Upper lobe of left lung (tissue), 6 donors: ENCODE measurements around the gene STK33. TPM values are rescaled to one million over a fixed set of nuclear protein-coding genes. Genes with fewer than 3 reads are reported as not detected.

Experiments
- ATAC-seq, 2 donors: fragments of 200-7000 bp; cut with Tn5 transposase; one replicate each; pipeline ENCODE4 v1.9.1; 2022; ENCODE audit warnings: mild to moderate bottlenecking in 2 of 2, moderate library complexity in 2 of 2; ENCODE audit not compliant: low FRiP score in 2 of 2
- DNase-seq, 2 donors: peaks; one replicate each; pipeline ENCODE4 v3.0.0-alpha.2; 2019 to 2020
- H3K27ac ChIP-seq, 4 donors: fragments of 200-600 bp; sonication (generic); one replicate each; pipeline ENCODE4 v1.5.1; 2016 to 2019
- H3K27me3 ChIP-seq, 4 donors: fragments of 200-600 bp; sonication (generic); one replicate each; pipeline ENCODE4 v1.5.1; 2017 to 2019
- H3K36me3 ChIP-seq, 4 donors: fragments of 200-600 bp; sonication (generic); one replicate each; pipeline ENCODE4 v1.5.1; 2016 to 2019
- H3K4me1 ChIP-seq, 4 donors: fragments of 200-600 bp; sonication (generic); one replicate each; pipeline ENCODE4 v1.5.1; 2018 to 2019
- H3K4me3 ChIP-seq, 4 donors: fragments of 200-600 bp; sonication (generic); one replicate each; pipeline ENCODE4 v1.5.1; 2017 to 2019; ENCODE audit warnings: mild to moderate bottlenecking in 2 of 4, moderate library complexity in 1 of 4
- H3K9me3 ChIP-seq, 4 donors: fragments of 200-600 bp; sonication (generic); one replicate each; pipeline ENCODE4 v1.5.1; 2018 to 2019
- EP300 ChIP-seq, 4 donors: sonication (generic); formaldehyde crosslinking; IDR thresholded peaks; one replicate each; pipeline ENCODE4 v1.5.1; 2017; ENCODE audit warnings: antibody characterized with exemption in 4 of 4, control low read depth in 2 of 4
- POLR2A ChIP-seq, 4 donors: fragments of 450-650 bp; IDR thresholded peaks; one replicate each; pipeline ENCODE4 v1.5.1; 2016 to 2017; ENCODE audit warnings: antibody characterized with exemption in 4 of 4, mild to moderate bottlenecking in 2 of 4
- POLR2AphosphoS5 ChIP-seq, 2 donors: sonication (generic); formaldehyde crosslinking; IDR thresholded peaks; one replicate each; pipeline ENCODE4 v1.5.1; 2017; ENCODE audit warnings: antibody characterized with exemption in 2 of 2
- WGBS, 2 donors: methylation state at CpG; one replicate each; pipeline ENCODE4 v1.1.5; 2017 to 2018; 5-methylcytosine and 5-hydroxymethylcytosine counted together
- total RNA-seq, 6 donors: library from RNA; depleted of rRNA in 4 of 6; stranded (reverse); fragments of >200 nt in 4 of 6; gene quantifications; one replicate each; pipeline versions ENCODE4 v1.1.0 to v1.2.1, GENCODE V29; 2016 to 2021
- TF ChIP-seq, protein P1 (sequence below), 6 experiments: fragments of 450-650 bp in 4 of 6; fragments of 200-600 bp in 2 of 6; sonication (generic) in 2 of 6; IDR thresholded peaks; one replicate each; pipeline ENCODE4 v1.5.1; 2016 to 2019; ENCODE audit warnings: antibody characterized with exemption in 6 of 6
- donor health status: DM: no; HTN: no; CAD: no; lungs with moderate emphysema.
- donor health status: DM: no; HTN: yes; CAD: no; lungs with severe emphysema.

The STK33 gene
- total RNA-seq, 6 donors from 2014 or later = 10.3 to 77.0 (median 15.6) TPM

DNA sequence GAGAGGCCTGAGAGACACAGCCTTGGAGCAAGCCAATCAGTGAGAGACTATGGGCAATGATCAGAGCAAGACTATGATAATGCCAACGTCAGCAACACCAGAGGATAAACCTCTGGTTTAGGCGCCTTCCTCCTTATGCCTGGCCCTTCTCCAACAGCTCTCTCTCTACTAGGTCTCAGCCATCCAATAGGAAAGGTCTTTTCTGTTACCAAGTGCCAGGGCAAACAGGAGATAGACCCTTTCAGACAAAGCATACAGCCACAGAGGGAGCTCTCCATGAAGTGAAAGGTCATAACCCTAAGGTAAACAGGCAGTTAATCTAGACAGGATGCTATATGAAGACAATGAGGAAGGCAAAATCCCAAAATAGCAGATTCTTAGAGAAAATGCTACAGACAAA lies 9.5 kb downstream of the STK33 start:
- no peak overlapping the region for H3K27ac ChIP-seq
- no peaks in the 10 kb centered on the region for H3K36me3 ChIP-seq
- no peaks in the 10 kb centered on the region for H3K9me3 ChIP-seq
- TF ChIP-seq POLR2A (IDR thresholded peaks at IDR 0.05) = no peak
- no peak for TF ChIP-seq POLR2AphosphoS5 (IDR thresholded peaks at IDR 0.05)
- TF ChIP-seq, protein P1, sequence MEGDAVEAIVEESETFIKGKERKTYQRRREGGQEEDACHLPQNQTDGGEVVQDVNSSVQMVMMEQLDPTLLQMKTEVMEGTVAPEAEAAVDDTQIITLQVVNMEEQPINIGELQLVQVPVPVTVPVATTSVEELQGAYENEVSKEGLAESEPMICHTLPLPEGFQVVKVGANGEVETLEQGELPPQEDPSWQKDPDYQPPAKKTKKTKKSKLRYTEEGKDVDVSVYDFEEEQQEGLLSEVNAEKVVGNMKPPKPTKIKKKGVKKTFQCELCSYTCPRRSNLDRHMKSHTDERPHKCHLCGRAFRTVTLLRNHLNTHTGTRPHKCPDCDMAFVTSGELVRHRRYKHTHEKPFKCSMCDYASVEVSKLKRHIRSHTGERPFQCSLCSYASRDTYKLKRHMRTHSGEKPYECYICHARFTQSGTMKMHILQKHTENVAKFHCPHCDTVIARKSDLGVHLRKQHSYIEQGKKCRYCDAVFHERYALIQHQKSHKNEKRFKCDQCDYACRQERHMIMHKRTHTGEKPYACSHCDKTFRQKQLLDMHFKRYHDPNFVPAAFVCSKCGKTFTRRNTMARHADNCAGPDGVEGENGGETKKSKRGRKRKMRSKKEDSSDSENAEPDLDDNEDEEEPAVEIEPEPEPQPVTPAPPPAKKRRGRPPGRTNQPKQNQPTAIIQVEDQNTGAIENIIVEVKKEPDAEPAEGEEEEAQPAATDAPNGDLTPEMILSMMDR (IDR thresholded peaks at IDR 0.05) = no peak
- TF ChIP-seq EP300 (IDR thresholded peaks at IDR 0.05) = no peak
- no peaks in the 10 kb centered on the region for H3K27me3 ChIP-seq
- WGBS, 2 donors = 42 to 57% methylated on average over 2 of the region's 2 CpGs
- no peak overlapping the region for H3K4me3 ChIP-seq
- ATAC-seq (no peak), DNase-seq (no peak)
- H3K4me1 ChIP-seq = no peaks in the 10 kb centered on the region

DNA sequence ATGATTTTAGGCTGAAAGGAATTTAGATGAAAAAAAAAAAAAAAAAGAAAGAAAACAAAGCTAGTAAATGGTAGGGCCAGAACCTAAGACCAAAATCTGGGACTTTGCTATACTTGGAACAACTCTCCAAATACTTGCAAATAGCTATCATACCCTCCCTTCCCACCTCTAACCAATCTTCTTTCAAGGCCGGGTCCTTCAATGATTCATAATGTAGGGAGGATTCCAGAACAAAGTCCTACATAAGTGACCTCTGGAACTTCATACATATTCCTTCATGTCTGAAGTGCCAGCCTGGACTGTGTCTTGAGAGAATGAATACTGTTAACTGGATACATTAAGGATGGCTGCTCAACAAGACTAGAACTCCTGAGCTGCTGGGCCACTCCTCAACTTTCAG lies 9.9 kb downstream of the STK33 start:
- 55 to 100% methylated on average over 1 of the region's 1 CpG for WGBS, 2 donors
- H3K36me3 ChIP-seq = no peaks in the 10 kb centered on the region
- no peaks in the 10 kb centered on the region for H3K9me3 ChIP-seq
- no peaks in the 10 kb centered on the region for H3K4me1 ChIP-seq
- no peaks in the 10 kb centered on the region for H3K27me3 ChIP-seq
- TF ChIP-seq EP300 (IDR thresholded peaks at IDR 0.05) (no peak), POLR2AphosphoS5 (IDR thresholded peaks at IDR 0.05) (no peak), POLR2A (IDR thresholded peaks at IDR 0.05) (no peak)
- TF ChIP-seq, protein P1 (IDR thresholded peaks at IDR 0.05) = no peak
- DNase-seq (no peak), ATAC-seq (no peak)
- H3K27ac ChIP-seq = no peak overlapping the region
- no peak overlapping the region for H3K4me3 ChIP-seq

DNA sequence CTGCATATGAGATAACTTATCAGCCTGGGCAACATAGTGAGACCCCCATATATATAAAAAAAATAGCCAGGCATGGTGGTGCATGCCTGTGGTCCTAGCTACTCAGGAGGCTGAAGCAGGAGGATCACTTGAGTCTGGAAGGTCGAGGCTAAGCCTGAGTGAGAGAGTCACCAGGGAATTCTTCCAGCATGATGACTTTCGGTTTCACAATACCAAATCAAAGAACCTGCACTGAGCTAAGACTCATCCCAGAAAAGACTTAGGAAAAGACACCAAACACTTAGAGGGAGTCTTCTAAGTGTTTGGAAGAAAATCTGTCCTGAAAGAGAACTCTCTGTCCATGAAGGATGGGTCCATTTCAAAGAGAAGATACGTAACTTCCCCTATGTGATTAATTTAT lies 12.7 kb downstream of the STK33 start:
- Histone ChIP-seq H3K9me3 (peaks cover 0 to 5% (median 4%) of the 10 kb centered on the region in 4 donors), H3K36me3 (no peaks in the 10 kb centered on the region), H3K4me1 (no peaks in the 10 kb centered on the region), H3K27ac (no peak overlapping the region), H3K27me3 (no peaks in the 10 kb centered on the region), H3K4me3 (no peak overlapping the region)
- no peak for DNase-seq
- 83 to 92% methylated on average over 3 of the region's 3 CpGs for WGBS, 2 donors
- no peak for ATAC-seq
- no peak for TF ChIP-seq POLR2A (IDR thresholded peaks at IDR 0.05)
- TF ChIP-seq POLR2AphosphoS5 (IDR thresholded peaks at IDR 0.05) = no peak
- TF ChIP-seq EP300 (IDR thresholded peaks at IDR 0.05) = no peak
- TF ChIP-seq, protein P1 (IDR thresholded peaks at IDR 0.05) = no peak

GRCh38 chr11:8577791-8578581 lies 16.0 kb downstream of the STK33 start:
- Histone ChIP-seq H3K27ac (no peak overlapping the region), H3K27me3 (no peaks in the 10 kb centered on the region), H3K9me3 (peaks cover 0 to 5% (median 4%) of the 10 kb centered on the region in 4 donors), H3K36me3 (no peaks in the 10 kb centered on the region), H3K4me3 (no peak overlapping the region), H3K4me1 (no peaks in the 10 kb centered on the region)
- ATAC-seq = no peak
- no peak for DNase-seq
- TF ChIP-seq POLR2A (IDR thresholded peaks at IDR 0.05) = no peak
- WGBS, 2 donors = 94 to 100% methylated on average over 2 of the region's 2 CpGs

DNA sequence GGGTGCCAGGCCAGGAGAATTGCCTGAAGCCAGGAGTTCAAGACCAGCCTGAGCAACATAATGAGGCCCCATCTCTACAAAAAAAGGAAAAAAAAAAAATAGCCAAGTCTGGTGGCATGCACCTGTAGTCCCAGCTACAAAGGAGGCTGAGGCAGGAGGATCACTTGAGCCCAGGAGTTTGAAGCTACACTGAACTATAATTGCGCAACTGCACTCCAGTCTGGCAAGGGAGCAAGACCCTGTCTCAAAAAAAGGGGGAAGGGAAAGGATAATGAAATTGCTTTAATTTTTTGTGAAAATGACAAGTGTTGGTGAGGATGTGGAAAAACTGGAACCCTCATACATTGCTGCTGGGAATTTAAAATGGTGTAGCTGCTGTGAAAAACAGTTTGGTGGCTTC lies 19.2 kb downstream of the STK33 start:
- peaks cover 0 to 5% (median 4%) of the 10 kb centered on the region in 4 donors for H3K9me3 ChIP-seq
- ATAC-seq = no peak
- no peaks in the 10 kb centered on the region for H3K4me1 ChIP-seq
- no peak overlapping the region for H3K4me3 ChIP-seq
- WGBS, 2 donors = 96 to 100% methylated on average over 1 of the region's 1 CpG
- no peaks in the 10 kb centered on the region for H3K27me3 ChIP-seq
- no peak for TF ChIP-seq POLR2A (IDR thresholded peaks at IDR 0.05)
- TF ChIP-seq, protein P1 (IDR thresholded peaks at IDR 0.05) = no peak
- no peak for TF ChIP-seq POLR2AphosphoS5 (IDR thresholded peaks at IDR 0.05)
- no peak for TF ChIP-seq EP300 (IDR thresholded peaks at IDR 0.05)
- DNase-seq = no peak
- H3K36me3 ChIP-seq = no peaks in the 10 kb centered on the region
- H3K27ac ChIP-seq = no peak overlapping the region
